Hypothalamus (tissue), 51 donors: ENCODE data around the gene RAD23B.

Experiments used
- DNase-seq, 51 donors: peaks; one replicate each; lab custom pipeline; 2025; lab: John Stamatoyannopoulos, UW

Gene RAD23B

DNA sequence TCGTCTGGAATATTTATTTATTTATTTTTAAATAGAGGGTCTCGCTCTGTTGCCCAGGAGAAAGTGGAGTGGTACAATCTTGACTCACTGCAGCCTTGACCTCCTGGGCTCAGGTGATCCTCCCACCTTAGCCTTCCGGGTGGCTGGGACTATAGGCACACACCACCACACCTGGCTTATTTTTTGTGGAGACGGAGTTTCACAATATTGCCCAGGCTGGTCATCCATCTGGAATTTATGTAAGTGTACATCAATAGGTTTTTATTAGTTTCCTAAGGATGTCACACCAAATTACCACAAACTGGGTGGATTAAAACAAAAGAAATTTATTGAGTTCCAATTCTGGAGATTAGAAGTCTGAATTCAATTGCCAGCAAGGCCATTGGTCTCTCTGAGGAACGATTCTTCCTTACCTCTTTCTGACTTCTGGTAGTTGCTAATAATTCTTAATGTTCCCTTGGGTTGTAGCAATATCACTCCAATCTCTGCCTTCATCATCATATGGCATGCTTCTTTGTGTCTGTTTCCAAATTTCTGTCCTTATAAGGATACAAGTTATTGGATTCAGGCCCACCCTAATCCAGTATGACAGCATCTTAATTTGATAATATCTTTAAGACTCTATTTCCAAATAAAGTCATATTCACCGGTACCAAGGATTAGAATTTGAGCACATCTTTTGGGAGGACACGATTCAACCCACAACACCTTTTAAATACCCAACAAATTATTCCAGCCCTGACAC, 16.3 kb upstream of the RAD23B start:
- DNase-seq = no peak

DNA sequence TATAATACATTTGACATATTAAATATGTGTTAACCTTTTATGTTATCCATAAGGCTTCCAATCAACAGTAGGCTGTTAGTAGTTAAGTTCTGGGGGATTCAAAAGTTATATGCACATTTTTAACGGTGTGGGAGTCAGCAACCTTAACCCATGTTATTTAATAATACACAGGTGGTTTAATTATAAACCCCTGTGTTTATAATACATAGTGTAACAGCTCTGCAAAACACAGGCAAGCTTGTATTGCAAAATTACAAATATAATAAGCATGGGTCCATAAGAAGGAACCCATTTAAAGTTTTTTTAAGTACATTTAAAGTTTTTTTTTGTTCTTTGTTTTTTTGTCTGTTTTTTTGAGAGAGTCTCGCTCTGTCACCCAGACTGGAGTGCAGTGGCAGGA, 14.5 kb upstream of the RAD23B start:
- DNase-seq = no peak

DNA sequence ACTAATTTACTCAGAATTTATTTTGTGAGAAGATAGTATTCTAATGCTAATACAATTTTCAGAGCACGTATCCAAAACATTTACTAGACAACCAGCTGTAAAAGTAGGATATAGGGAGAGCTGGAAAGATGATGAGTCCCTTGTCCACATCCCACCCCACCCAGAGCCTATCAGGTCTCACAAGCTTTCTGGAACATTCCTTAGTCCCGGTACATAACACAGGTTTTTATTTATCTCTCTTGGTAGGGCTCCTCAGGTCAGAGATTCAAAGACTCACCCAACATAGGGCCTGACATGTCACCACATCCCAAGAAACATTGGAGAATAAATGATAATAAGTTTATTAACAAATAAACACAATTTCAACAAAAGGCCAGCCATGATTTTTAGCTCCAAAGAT, 13.8 kb upstream of the RAD23B start:
- DNase-seq = no peak

DNA sequence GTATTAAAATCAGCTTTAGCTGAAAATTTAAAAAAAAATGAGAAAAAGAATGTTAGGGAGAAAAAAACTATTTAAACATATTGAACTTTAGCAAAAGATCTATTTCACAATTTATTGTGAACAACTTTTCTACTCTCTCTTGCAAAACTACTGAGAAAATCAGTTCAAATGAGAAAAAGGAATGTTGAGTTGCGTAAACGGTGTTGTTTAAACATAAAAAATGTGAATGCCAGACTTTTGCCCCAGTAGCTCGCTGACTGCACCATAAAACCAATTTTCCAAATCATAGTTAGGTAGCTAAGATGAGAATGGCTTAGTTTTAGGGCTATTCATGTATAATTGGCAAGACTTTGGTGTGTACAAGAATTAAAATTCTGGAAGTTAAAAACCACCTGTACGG, 13.4 kb upstream of the RAD23B start:
- no peak for DNase-seq

DNA sequence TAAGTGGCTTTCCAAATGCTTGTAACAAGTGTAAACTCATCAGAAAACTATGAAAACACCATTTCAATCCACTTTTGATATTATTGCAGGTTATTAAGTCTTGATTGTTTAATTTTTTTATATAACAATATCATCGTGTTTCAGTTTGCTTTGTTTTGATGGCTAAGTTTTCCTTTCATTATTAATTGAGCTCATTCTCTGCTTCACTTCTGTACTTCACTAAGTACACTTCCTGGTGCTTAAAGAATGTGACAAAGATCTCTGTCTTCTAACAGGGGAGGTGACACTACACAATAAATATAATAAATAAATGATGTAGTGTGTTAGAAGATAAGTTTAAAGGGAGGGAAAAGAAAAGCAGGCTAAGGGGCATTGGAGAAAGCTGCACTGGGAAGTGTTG, 13.0 kb upstream of the RAD23B start:
- no peak for DNase-seq

DNA sequence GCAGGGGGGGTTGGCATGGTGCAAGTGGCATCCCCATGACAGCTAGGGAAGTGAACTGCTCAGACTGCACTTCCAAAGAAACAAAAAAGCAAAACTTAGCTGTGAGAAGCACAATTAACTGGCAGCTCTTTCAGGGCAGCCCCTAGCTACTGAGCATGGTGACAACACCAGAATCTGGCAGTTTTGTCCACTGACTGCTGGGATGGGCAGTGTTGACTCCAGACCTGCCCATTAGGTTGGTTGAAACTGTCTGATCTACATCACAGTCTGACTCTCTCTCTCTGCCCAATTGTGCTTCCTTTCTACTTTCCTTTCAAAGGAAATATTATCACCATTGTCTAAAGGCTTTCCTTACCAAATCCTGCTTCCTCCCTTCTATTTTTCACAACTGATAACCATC, 12.5 kb upstream of the RAD23B start:
- no peak for DNase-seq

DNA sequence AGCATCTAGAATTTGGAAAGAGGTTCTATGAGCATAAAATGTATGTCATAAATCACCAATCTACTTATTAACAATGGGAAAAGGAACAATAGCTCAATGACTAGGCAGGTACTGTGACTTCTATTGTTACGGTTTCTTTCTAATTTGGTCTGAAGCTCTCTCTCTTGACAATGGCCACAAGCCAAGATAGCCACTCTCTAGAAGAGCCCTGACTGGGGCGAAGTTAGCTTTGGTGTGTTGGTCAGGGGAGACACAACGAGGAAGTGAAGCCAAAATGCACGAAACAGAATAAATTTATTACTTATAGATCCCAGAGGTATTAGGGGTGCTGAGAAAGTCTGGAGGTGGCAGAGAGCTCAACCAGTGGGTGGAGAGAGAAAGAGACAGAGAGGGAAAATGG, 9.4 kb upstream of the RAD23B start:
- DNase-seq = no peak

DNA sequence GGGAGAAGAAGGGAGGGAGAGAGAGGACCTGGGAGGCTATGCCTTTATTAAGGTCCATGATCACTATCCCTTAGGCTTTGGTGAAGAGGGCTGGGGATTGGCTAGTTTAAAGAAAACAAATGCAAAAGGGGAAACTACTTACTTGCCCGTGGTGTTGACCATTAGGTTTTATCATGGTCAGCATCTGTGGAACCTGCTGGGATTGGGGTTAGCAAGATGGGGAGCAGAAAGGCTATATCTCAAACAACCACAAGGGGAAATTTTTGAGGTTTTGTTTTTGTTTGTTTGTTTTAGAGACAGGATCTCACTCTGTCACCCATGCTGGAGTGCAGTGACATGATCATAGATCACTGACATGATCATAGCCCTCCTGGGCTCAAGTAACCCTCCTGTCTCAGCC, 9.0 kb upstream of the RAD23B start:
- no peak for DNase-seq

DNA sequence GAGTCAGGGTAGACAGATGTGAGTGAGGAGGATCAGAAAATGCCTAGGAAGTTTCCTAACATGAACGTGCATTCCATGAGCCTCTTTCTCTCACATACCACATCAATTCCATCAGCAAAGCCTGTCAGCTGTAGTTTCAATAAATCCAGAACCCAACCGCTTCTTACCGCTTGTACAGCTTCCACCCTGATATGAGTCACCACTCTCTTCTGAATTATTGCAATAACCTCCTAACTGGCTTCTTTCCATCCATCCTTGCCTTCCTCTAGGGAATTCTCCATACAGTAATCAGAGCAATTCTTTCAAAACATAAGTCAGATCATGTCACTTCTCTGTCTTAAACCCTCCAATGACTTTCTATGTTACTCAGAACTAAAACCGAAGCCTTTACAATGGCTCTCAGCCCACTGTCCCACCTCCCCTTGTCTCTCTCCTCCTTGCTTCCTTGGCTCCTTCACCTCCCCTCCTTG, 8.1 kb upstream of the RAD23B start:
- no peak for DNase-seq

DNA sequence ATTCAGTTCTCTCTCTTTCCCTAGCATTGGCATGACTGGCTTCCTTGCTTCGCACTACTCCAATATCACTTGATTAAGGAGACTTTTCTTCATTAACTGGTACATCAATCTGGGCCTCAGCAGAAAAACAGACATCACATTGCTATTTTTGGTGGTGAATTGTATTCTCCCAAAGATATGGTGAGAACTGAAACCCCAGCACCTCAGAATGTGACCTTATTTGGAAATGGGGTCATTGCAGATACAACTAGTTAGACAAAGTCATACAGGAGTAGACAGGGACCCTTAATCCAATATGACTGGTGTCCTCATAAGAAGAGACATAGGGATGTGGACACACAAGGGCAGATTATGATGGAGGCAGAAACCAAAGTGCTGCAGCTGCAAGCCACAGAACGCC, 7.5 kb upstream of the RAD23B start:
- no peak for DNase-seq

DNA sequence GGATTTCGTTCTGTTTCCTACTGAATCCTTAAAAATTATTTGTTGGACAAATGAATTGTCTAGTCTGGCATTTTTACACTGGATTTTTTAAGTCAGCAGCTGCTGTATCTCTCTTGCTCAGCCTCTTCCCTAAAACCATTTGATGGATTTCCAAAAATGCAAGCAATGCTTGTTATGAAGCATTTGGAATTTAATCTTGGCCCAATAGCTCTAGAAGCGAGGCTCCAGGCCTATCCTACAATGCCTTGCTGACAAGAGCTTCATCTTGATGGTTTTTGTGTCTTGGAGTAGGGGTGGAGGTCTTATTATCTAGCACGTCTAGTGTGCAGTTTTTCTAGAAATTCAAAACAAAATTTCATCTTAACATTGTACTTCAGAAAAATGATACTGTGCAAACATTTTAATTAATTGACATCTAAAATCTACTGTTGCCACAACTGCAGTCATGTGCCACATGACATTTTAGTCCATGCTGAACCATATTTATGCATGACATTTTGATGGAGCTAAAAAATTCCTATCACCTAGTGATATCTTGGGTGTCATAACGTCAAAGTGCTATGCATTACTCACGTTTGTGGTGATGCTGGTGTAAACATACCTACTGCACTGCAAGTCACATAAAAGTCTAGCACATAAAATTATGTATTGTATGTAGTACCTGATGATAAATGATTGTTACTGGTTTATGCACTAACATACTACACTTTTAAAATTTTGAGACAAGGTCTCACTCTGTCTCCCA, 5.9 kb upstream of the RAD23B start:
- no peak for DNase-seq

DNA sequence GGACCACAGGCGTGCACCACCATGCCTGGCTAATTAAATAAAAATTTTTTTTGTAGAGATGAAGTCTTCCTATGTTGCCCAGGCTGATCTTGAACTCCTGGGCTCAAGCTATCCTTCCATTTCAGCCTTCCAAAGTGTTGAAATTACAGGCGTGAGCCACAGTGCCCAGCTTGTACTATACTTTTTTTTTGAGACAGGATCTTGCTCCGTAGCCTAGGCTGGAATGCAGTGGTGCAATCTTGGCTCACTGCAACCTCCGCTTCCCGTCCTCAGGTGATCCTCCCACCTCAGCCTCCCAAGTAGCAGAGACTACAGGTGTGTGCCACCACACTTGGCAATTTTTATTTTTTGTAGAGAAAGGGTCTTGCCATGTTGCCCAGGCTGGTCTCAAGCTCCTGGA, 5.3 kb upstream of the RAD23B start:
- DNase-seq = no peak

DNA sequence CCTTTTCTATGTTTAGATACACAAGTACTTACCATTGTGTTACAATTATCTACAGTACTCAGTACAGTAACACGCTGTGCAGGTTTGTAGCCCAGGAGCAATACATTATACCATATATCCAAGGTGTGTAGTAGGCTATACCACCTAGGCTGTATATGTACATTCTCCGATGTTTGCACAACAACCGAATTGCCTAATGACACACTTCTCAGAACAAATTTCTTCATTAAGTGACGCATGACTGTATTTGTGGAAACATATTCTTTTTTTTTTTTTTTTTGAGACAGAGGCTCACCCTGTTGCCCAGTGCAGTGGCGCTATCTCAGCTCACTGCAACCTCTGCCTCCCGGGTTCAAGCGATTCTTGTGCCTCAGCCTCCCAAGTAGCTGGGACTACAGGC, 4.0 kb upstream of the RAD23B start:
- no peak for DNase-seq

DNA sequence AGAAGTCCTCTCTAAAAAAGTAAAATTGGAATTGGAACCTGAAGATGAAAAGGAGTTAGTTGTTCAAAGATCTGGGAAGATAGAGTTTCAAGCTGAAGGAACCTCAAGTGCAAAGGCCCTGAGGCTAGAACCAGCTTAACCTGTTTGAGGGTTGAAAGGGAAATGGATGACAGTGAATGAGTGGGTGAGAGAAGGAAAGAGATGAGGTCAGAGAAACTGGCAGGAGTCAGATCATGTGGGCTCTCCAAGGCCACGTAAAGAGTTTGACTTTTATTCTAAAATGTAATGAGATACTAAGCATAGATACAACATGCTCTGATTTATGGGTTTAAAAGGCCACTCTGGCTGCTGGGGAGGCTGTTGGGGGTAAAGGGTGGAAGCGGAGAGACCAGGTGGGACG, 2.5 kb upstream of the RAD23B start:
- no peak for DNase-seq

DNA sequence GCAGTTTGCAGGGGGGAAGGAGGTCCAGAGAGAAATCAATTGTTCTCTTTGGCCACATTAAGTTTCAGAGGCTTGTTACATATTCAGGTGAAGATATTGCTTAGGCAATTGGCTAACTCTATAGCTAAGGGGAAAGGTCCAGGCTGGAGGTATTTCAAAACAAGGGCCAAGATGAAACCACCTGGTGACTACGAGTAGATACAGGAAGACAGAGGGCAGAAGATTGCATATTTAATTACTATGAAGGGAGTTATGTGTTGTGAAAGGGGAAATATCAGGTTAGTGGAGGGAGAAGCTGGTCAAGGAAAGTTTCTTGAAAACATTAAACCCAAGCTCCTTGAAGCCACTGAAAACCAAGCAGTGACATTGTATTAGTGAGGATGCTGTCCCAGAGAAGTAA, 1.9 kb upstream of the RAD23B start:
- no peak for DNase-seq

DNA sequence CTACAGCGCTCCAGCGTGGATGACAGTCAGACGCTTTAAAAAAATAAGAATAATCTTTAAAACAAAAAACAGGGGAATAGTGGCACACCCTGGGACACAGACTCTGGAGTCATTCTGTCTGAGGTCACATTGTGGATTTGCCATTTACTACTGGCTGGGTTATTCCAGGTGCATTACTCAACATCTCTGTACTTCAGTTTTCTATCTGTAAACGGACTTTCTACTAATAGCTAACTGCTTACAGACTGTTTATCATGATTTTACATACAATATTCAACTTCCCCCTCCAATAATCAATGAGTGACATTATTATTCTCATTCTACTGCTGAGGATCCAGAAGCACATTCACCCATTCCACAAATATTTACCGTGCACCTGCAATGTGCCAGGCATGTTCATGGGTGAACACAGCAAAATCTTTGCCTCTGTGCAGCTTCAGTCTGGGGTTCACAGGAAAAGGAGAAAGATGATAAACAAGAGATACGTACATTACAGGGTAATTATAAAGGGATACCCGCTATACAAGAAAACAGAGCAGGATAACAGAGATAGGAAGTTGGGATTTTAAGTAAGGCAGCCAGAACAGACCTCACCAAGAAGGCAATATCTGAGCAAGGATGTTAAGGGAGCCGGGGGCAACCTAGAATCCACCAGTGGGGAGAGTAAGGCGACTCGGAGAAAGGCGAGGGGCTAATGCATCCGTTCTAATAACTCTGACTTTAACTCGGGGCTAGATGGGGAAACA, 984 bp upstream of the RAD23B start:
- peak in 2 of 51 donors; percentile 4 to 20 for DNase-seq

DNA sequence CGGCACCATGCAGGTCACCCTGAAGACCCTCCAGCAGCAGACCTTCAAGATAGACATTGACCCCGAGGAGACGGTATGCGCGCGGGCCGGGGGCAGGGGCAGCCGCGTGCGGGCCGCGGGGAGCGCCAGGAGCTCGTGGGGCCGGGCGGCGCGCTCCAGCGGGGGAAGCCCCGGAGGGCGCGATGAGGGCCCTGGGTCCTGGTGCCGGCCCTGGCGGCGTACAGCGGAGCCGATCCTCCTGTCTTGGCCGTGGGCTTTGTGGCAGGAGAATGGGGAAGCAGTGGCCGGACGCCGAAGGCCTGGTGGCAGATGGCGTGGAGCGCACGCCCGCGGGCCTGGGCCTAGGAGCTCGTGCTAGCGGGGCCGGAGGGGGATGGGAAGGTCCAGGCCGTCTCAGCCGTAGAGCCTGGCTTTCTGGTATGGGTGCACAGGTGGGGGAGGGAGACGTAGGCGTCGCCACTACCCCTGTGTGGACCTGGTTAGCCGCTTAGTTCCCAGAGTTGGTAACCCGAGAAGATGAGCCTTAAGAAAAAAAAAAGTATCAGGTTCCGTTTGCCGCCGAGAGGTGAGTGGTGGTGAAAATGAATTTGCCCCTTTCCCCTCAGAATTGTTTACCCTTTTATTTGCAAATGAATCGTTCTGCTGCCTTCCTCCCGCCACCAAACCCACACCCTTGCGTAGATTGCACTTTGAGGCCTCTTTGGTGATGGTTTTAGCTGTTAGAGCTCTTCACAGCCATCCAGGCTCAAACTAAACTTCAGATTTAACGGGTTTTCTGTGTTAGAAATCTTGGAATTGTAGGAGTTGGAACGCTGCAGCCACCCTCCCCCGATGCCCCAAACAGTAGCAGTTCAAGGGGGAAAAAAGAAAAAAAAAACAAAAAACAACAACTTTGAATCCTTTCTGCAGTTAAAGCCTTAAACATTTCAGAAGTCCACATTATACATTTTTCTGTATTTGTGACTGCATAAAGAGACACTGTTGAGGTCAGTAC, 841 bp downstream of the RAD23B start:
- DNase-seq = peak in 43 of 51 donors; percentile 9 to 71 (median 44)

DNA sequence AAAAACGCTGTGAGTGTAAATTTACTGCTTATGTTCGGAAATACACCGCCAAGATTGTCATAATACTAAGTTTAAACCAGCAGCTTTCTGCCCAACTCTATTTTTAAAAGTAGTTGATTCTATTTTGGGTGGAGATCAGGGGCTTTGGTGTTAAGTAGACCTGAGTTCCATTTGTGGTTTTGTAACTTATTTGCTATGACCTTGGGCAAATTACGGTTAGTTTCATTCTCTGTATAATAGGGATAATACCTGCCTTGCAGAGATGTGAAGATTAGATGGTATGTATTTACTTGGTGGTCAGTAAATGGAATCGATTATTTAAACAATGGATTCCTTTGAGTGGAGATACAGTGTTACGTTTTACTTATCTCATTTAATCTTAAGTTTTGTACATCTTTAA, 1.6 kb downstream of the RAD23B start:
- DNase-seq = no peak

DNA sequence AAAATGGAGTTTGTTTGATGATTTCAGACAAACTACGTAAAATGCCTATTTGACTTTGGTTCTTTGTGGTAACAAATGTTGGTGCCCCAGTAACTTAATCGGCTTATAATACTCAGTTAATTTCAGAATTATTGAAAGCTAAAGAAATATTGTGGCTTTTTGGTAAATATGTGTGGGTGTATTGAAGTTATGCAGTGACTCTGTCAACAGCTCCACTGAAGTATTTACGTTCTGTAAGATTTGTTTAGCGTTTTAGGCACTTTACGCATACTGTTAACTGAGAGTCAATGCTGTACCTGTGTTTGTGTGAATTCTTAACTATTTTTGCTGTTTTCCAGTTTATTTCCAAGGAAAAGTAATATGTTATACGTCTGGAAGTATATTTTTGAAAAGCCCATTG, 2.2 kb downstream of the RAD23B start:
- DNase-seq = no peak

DNA sequence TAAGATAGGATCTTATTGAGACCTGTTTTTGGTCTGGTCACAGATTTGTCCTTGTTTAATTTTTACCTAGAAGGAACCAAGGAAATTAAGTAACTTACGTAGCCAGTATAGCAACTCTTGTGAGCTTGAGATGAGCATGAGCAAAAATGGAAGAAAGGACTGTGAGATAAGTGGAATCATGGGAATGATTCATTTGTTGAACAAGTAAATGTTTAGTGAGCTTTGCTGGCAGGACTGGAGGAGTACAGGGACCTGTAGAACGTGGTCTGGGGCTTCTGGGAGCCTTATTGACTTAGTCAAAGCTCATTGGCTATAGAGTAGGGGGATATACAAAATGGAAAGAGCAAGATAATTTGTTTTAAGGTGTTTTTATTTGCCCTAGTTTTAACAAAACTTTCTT, 3.0 kb downstream of the RAD23B start:
- DNase-seq = no peak
